Parathyroid adenoma (tissue), 2 donors: ENCODE measurements around the gene CDH12.

Experiments used
- H2AFZ ChIP-seq: fragments of 300-600 bp; sonication (generic); one replicate; pipeline ENCODE4 v1.7.0; 2017; ENCODE audit warnings: antibody characterized with exemption, mild to moderate bottlenecking
- H3K27ac ChIP-seq: fragments of 300-600 bp; sonication (generic); one replicate; pipeline ENCODE4 v1.7.0; 2017
- H3K27me3 ChIP-seq: fragments of 300-600 bp; sonication (generic); one replicate; pipeline ENCODE4 v1.7.0; 2017; ENCODE audit warnings: low read length; ENCODE audit not compliant: control insufficient read depth, insufficient read depth
- H3K36me3 ChIP-seq: fragments of 300-600 bp; sonication (generic); one replicate; pipeline ENCODE4 v1.7.0; 2017; ENCODE audit warnings: low read length; ENCODE audit not compliant: control insufficient read depth, insufficient read depth
- H3K4me1 ChIP-seq: fragments of 300-600 bp; sonication (generic); one replicate; pipeline ENCODE4 v1.7.0; 2017; ENCODE audit warnings: control low read depth
- H3K4me2 ChIP-seq: fragments of 300-600 bp; sonication (generic); one replicate; pipeline ENCODE4 v1.7.0; 2017; ENCODE audit warnings: low read length
- H3K4me3 ChIP-seq: fragments of 300-600 bp; sonication (generic); one replicate; pipeline ENCODE4 v1.7.0; 2017; ENCODE audit warnings: low read depth, low read length
- H3K79me2 ChIP-seq: fragments of 300-600 bp; sonication (generic); one replicate; pipeline ENCODE4 v1.7.0; 2017; ENCODE audit warnings: control low read depth
- H3K9ac ChIP-seq: fragments of 300-600 bp; sonication (generic); one replicate; pipeline ENCODE4 v1.7.0; 2017; ENCODE audit warnings: mild to moderate bottlenecking
- H3K9me3 ChIP-seq: fragments of 300-600 bp; sonication (generic); one replicate; pipeline ENCODE4 v1.7.0; 2017; ENCODE audit warnings: low read length; ENCODE audit not compliant: control insufficient read depth
- CTCF ChIP-seq: fragments of 300-600 bp; sonication (generic); IDR thresholded peaks from one replicate; pipeline ENCODE4 v1.7.0; 2017; ENCODE audit warnings: antibody characterized with exemption, mild to moderate bottlenecking
- donor health status: primary hyperparathyroidism.

CDH12 gene

DNA sequence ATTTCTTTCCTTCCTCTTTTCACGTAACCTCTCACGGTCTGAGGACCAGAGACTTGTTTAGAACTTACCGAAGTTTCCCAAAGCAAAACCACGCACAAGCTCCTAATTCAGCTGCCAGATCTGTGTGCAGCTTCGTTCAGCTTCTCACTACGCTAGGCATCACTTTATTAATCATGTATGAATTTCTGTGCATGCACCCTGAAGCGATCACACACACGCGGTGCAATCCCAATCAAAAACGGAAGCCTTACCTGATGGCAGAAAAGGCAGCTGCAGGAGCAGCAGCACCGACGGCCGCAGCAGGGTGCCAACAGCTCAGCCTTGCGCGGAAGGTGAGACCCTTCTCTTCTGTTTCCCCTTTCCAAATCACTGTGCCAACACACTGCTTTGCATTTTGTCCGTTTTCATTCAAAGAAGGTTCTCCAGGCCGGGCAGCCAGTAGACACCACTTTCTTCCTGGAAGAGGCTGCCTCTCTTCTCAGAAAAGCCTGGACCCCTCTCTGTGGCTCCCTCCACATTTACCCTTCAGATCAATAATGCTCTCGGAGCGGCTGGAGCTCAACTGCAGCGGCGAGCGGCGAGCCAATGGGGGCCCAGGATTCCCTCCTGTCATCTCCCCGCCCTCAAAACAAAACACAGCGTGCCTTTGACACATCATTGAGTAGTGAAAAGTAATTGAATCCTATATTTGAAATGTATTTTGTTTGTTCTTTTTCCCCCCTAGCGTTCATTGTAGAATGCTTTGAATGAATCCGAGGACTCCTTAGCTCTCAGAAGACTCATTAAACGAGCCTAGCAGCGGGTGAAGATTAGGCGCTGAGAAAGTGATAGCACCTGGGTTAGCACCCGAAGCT is at the start of gene CDH12:
TSS of gene CDH12 (minus strand) at position 538 of the 854 bp plus-strand sequence.
- Histone ChIP-seq H3K36me3 (no peaks in the 10 kb centered on the region), H3K9ac (no peak within 1 kb of the TSS), H3K4me1 (no peaks in the 10 kb centered on the region), H3K4me2 (peak within 1 kb of the TSS; percentile 66), H3K27me3 (no peaks in the 10 kb centered on the region), H2AFZ (no peak within 1 kb of the TSS), H3K4me3 (peak within 1 kb of the TSS; percentile 53), H3K9me3 (no peaks in the 10 kb centered on the region), H3K79me2 (no peaks in the 10 kb centered on the region), H3K27ac (no peak within 1 kb of the TSS)
- no peak for TF ChIP-seq CTCF

DNA sequence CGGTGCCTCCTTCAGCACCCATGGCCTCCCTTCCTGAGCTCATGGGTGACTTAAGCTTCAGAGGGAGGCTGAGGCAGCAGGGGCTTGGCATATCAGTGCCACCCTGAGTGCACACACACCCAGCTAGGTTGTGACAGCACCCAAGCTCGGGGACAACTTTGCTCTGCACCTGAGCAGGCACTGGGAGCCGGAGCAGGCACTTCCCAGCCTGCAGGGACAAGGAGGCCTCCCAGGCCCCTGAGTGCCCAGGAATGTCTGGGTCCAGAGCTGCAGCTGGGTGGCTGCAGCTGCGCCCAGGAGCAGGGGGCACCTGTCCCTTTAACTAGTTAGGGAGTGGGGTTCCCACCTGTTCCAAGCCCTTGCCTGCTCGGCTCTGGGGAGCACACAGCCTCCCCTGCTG is 48.7 kb upstream of the CDH12 start:
- no peak overlapping the region for H2AFZ ChIP-seq
- H3K27me3 ChIP-seq, result no peaks in the 10 kb centered on the region
- H3K36me3 ChIP-seq, result no peaks in the 10 kb centered on the region

DNA sequence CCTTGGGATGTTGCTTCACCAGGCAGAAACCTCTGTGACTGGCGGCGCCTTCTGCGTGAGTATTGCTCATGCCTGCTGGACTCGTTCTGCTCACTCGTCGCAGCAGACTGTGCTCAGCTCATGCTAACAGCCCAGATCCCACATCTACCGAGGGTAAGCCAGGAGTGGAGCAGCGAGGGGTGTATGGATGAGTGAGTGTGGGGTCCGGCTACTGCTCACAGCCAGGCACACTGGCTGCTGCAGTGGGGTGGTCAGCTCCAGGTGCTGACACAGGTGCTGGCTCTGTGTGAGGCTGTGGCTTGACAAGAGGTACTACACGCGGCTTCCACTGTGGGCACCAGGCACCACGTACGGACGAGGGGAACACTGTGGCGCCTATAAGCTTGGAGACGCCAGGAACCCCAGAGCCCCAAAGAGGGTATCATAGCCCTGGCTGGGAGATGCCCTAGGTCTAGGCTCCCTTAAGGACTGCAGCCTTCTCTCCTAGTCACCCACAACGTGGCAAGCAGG is 47.7 kb upstream of the CDH12 start:
- Histone ChIP-seq H3K36me3 (no peaks in the 10 kb centered on the region), H3K4me1 (no peaks in the 10 kb centered on the region), H3K9ac (no peak overlapping the region), H3K79me2 (no peaks in the 10 kb centered on the region), H2AFZ (no peak overlapping the region), H3K9me3 (no peaks in the 10 kb centered on the region), H3K4me2 (no peak overlapping the region), H3K27me3 (no peaks in the 10 kb centered on the region), H3K27ac (no peak overlapping the region), H3K4me3 (no peak overlapping the region)
- no peak for TF ChIP-seq CTCF

More for the DNA sequence above, 48.7 kb upstream of the CDH12 start:
- H3K9me3 ChIP-seq, result no peaks in the 10 kb centered on the region
- no peak overlapping the region for H3K9ac ChIP-seq
- H3K79me2 ChIP-seq, result no peaks in the 10 kb centered on the region
- TF ChIP-seq CTCF, result no peak
- H3K4me3 ChIP-seq, result no peak overlapping the region
- no peaks in the 10 kb centered on the region for H3K4me1 ChIP-seq
- H3K27ac ChIP-seq, result no peak overlapping the region
- no peak overlapping the region for H3K4me2 ChIP-seq

DNA sequence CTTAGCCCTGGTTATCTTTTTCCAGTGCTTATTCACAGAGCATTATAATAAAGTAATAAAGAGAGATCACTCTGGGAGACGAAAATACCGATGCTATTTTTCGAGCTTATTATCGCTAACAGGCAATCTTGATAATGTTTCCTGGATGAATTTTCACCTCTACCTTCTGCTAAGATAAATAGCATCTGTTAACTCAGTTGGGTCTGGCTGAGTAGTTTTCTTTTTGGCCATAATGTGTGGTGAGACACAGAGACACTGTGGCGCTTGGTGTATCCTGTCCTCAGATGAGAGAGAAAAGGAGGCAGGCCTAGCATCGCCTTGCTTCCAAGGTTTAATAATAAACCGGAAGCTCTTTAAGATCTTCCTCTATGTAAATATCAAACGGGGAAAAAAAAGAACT is 46.2 kb upstream of the CDH12 start:
- no peak overlapping the region for H3K4me2 ChIP-seq
- no peaks in the 10 kb centered on the region for H3K27me3 ChIP-seq
- H3K9ac ChIP-seq, result no peak overlapping the region
- no peak overlapping the region for H3K27ac ChIP-seq
- no peaks in the 10 kb centered on the region for H3K4me1 ChIP-seq
- H2AFZ ChIP-seq, result no peak overlapping the region
- H3K36me3 ChIP-seq, result no peaks in the 10 kb centered on the region
- H3K79me2 ChIP-seq, result no peaks in the 10 kb centered on the region
- H3K9me3 ChIP-seq, result no peaks in the 10 kb centered on the region
- TF ChIP-seq CTCF, result no peak
- no peak overlapping the region for H3K4me3 ChIP-seq
